Measurements from ENCODE around the gene ATF6. TPM values are rescaled to one million over a fixed set of nuclear protein-coding genes. Genes with fewer than 3 reads are reported as not detected.

ATF6 gene
- total RNA-seq, 2 experiments from 2014 or later = 16.9 to 17.3 TPM

- ATAC-seq = no peak
- peaks cover 39% of the 10 kb centered on the region for H3K36me3 Mint-ChIP-seq (ENCODE audit: low read depth)
- no peaks in the 10 kb centered on the region for H3K27me3 Mint-ChIP-seq
- H3K4me1 Mint-ChIP-seq (ENCODE audit: low read depth) = no peaks in the 10 kb centered on the region
- H3K9me3 Mint-ChIP-seq = no peaks in the 10 kb centered on the region
- CTCF ChIA-PET = no interaction called here
- H3K27ac Mint-ChIP-seq = no peak overlapping the region
- POLR2A ChIA-PET = no interaction called here
- intact Hi-C loops (cut with micrococcal nuclease) = no loop called here
- TF ChIP-seq CTCF (IDR thresholded peaks at IDR 0.05) = no peak
- no peak for DNase-seq
- H3K4me3 Mint-ChIP-seq = no peak overlapping the region
These were observed 121.7 kb downstream of the ATF6 start for GRCh38 chr1:161887730-161888287.

GRCh38 chr1:161890574-161890973, 124.5 kb downstream of the ATF6 start:
- no peaks in the 10 kb centered on the region for H3K9me3 Mint-ChIP-seq
- peaks cover 39% of the 10 kb centered on the region for H3K36me3 Mint-ChIP-seq (ENCODE audit: low read depth)
- ChIA-PET POLR2A (no interaction called here), CTCF (no interaction called here)
- no peak for ATAC-seq
- no peaks in the 10 kb centered on the region for H3K27me3 Mint-ChIP-seq
- intact Hi-C loops (cut with micrococcal nuclease) = no loop called here
- H3K4me1 Mint-ChIP-seq (ENCODE audit: low read depth) = no peaks in the 10 kb centered on the region
- no peak overlapping the region for H3K27ac Mint-ChIP-seq
- DNase-seq = no peak
- TF ChIP-seq CTCF (IDR thresholded peaks at IDR 0.05) = no peak
- H3K4me3 Mint-ChIP-seq = no peak overlapping the region

GRCh38 chr1:161899091-161899490, 133.0 kb downstream of the ATF6 start:
- Mint-ChIP-seq H3K4me3 (no peak overlapping the region), H3K9me3 (no peaks in the 10 kb centered on the region), H3K27ac (no peak overlapping the region), H3K27me3 (no peaks in the 10 kb centered on the region), H3K36me3 (ENCODE audit: low read depth) (no peaks in the 10 kb centered on the region), H3K4me1 (ENCODE audit: low read depth) (no peaks in the 10 kb centered on the region)
- ATAC-seq (no peak), DNase-seq (no peak)
- no peak for TF ChIP-seq CTCF (IDR thresholded peaks at IDR 0.05)
- ChIA-PET POLR2A (no interaction called here), CTCF (interaction anchor here (1.4 kb wide), 1 partner anchor 125 kb away, joined by 4 read pairs; the partner anchor contains the start of gene OLFML2B)
- intact Hi-C loops (cut with micrococcal nuclease) = no loop called here

- no peak for ATAC-seq
- CTCF ChIA-PET = interaction anchor here (1.4 kb wide), 1 partner anchor 124 kb away, joined by 4 read pairs; the partner anchor contains the start of gene OLFML2B
- intact Hi-C loops (cut with micrococcal nuclease) = no loop called here
These were observed 134.0 kb downstream of the ATF6 start for GRCh38 chr1:161900160-161900559.

More at GRCh38 chr1:161900160-161900559, 134.0 kb downstream of the ATF6 start:
- Mint-ChIP-seq H3K4me1 (ENCODE audit: low read depth) (peaks cover 7% of the 10 kb centered on the region), H3K27me3 (no peaks in the 10 kb centered on the region), H3K27ac (no peak overlapping the region), H3K36me3 (ENCODE audit: low read depth) (no peaks in the 10 kb centered on the region), H3K9me3 (no peaks in the 10 kb centered on the region), H3K4me3 (no peak overlapping the region)
- no peak for TF ChIP-seq CTCF (IDR thresholded peaks at IDR 0.05)
- POLR2A ChIA-PET = no interaction called here
- no peak for DNase-seq
